Stimulated activated CD4-positive, alpha-beta T cell treated with anti-CD3 and anti-CD28 coated beads, TNF-alpha, amount 100 ng/mL, for 1 hour (primary cell): ENCODE measurements around the gene REELD1.

Source experiments
- DNase-seq, 3 donors: peaks; one replicate each; pipeline ENCODE4 v3.0.0-alpha.2; 2020; ENCODE audit warnings: low read depth in 3 of 3, low spot score in 1 of 3

REELD1 gene

GRCh38 chr4:146214238-146214637, at the start of gene REELD1:
Gene REELD1, plus strand, starts transcription at chr4:146214538. Its CDS starts 2,415 bp downstream, at chr4:146216953.
- no peak for DNase-seq

- DNase-seq = no peak
Observed at GRCh38 chr4:146165221-146165620, 49.1 kb upstream of the REELD1 start.

GRCh38 chr4:146165840-146166239, 48.5 kb upstream of the REELD1 start:
- no peak for DNase-seq

- DNase-seq = no peak
Observed at GRCh38 chr4:146170149-146170548, 44.2 kb upstream of the REELD1 start.

GRCh38 chr4:146175541-146176453, 38.5 kb upstream of the REELD1 start, which contains the start of gene LSM6:
Gene LSM6, plus strand, starts transcription at chr4:146175718. Its CDS starts 7,204 bp downstream, at chr4:146182922.
- DNase-seq = peak; percentile 49 to 71 (median 61)

GRCh38 chr4:146176891-146177290, 37.4 kb upstream of the REELD1 start:
- no peak for DNase-seq

GRCh38 chr4:146178126-146178525, 36.2 kb upstream of the REELD1 start:
- DNase-seq = no peak

GRCh38 chr4:146179784-146180370, 34.5 kb upstream of the REELD1 start:
- no peak for DNase-seq

- no peak for DNase-seq
Observed at GRCh38 chr4:146182443-146182842, 31.9 kb upstream of the REELD1 start.

- no peak for DNase-seq
Observed at GRCh38 chr4:146183209-146183608, 31.1 kb upstream of the REELD1 start.

- DNase-seq = no peak
Observed at GRCh38 chr4:146186041-146186440, 28.3 kb upstream of the REELD1 start.

- DNase-seq = no peak
Observed at GRCh38 chr4:146186596-146186995, 27.7 kb upstream of the REELD1 start.

- no peak for DNase-seq
Observed at GRCh38 chr4:146190456-146190855, 23.9 kb upstream of the REELD1 start.

- DNase-seq = no peak
Observed at GRCh38 chr4:146191766-146192458, 22.4 kb upstream of the REELD1 start.

GRCh38 chr4:146193628-146194027, 20.7 kb upstream of the REELD1 start:
- no peak for DNase-seq

GRCh38 chr4:146194212-146194611, 20.1 kb upstream of the REELD1 start:
- no peak for DNase-seq

- no peak for DNase-seq
Observed at GRCh38 chr4:146202665-146203064, 11.7 kb upstream of the REELD1 start.

GRCh38 chr4:146207410-146207809, 6.9 kb upstream of the REELD1 start:
- no peak for DNase-seq

- DNase-seq = no peak
Observed at GRCh38 chr4:146210890-146211289, 3.4 kb upstream of the REELD1 start.

- DNase-seq = no peak
Observed at GRCh38 chr4:146211440-146211839, 2.9 kb upstream of the REELD1 start.

- no peak for DNase-seq
Observed at GRCh38 chr4:146212781-146213180, 1.6 kb upstream of the REELD1 start.

GRCh38 chr4:146222313-146222712, 8.0 kb downstream of the REELD1 start:
- DNase-seq = no peak
